ENCODE measurements around the gene SPINT3.

DNA sequence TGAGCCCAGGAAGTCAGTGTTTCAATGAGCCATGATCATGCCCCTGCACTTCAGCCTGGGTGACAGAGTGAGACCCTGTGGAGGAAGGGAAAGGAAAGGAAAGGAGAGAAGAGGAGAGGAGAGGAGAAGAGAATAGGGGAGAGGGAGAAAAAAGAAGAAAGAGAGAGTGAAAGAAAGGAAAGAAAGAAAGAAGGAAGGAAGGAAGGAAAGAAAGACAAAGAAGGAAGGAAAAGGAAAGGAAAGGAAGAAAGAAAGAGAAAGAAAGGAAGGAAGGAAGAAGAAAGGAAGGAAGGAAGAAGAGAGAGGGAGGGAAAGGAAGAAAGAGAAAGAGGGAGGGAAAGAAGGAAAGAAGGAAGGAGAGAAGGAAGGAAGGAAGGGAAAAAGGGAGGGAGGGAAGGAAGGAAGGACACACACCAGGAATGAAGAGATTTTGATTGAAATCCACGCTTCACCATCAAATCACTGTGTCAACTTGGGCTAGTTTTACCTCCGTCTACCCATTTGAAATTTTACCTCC lies 49.4 kb upstream of the SPINT3 start:
- TF ChIP-seq EZH2phosphoT487 (IDR thresholded peaks at IDR 0.05; ENCODE audit: insufficient read depth, low read depth): no peak
- TF ChIP-seq EZH2 (IDR thresholded peaks at IDR 0.05; ENCODE audit: insufficient read depth, poor library complexity, severe bottlenecking): no peak

Measured in GM23248 (cell line).